LNCAP (cell line): ENCODE measurements around the gene PAIP2B.

ENCODE experiments used
- TF ChIP-seq, protein P1 (sequence below): fragments of 450-650 bp; IDR thresholded peaks from 2 replicates; pipeline ENCODE4 v1.5.1; 2017; ENCODE audit warnings: mild to moderate bottlenecking

The PAIP2B gene

DNA sequence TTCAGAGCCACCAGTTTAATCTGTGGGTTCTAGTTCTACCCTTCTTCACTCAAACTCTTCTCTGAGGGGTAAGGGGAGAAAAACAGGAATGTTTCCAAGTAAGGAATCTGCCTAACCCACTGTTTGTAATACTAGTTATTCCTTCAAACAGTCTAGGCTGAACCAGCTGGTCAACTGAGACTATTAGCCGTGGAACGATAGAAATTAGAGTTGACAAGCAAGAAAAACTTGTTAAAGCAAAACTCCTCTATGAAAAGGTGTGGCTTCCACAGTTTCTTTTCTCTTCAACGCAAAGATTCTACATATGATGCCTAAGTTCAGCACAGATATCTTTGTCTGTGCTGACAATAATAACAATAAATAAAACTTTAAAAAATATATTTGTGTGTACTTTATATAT lies 11.5 kb downstream of the PAIP2B start:
- TF ChIP-seq, protein P1, sequence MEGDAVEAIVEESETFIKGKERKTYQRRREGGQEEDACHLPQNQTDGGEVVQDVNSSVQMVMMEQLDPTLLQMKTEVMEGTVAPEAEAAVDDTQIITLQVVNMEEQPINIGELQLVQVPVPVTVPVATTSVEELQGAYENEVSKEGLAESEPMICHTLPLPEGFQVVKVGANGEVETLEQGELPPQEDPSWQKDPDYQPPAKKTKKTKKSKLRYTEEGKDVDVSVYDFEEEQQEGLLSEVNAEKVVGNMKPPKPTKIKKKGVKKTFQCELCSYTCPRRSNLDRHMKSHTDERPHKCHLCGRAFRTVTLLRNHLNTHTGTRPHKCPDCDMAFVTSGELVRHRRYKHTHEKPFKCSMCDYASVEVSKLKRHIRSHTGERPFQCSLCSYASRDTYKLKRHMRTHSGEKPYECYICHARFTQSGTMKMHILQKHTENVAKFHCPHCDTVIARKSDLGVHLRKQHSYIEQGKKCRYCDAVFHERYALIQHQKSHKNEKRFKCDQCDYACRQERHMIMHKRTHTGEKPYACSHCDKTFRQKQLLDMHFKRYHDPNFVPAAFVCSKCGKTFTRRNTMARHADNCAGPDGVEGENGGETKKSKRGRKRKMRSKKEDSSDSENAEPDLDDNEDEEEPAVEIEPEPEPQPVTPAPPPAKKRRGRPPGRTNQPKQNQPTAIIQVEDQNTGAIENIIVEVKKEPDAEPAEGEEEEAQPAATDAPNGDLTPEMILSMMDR = no peak

DNA sequence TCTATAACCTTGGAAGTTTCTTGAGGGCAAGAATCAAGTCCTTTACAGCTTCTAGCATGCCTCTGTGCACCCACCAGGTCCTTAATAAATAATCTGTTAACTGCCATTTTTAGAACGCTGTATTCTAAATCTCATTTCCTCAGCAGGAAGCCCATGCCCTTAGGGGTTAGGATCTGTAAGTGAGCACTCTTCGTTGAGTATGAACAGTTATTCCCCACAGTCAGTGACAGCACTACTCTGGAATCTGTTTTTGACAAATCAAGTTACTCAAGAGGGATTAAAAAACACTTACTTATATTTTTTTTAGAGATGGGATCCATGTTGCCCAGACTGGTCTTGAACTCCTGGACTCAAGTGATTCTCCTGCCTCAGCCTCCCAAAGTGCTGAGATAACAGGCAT lies 14.6 kb downstream of the PAIP2B start:
- TF ChIP-seq, protein P1 = no peak

DNA sequence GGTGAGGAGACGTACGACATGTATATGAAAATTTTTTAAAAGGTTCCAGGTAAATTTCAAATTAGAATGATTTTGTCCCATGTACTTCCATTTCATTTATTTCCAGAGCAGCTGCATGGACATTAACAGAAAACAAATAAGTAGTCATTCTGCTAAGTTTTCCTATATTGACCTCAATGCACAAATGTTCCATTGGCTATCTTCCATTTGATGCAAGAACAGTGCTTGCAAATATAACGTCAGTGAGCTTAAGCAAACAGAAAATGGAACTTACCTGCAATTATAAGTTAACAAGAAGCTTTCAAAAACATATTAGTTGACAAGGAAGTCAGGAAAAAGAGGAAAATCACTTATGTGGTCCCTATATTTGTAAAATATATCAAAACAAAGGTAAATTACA lies 16.6 kb downstream of the PAIP2B start:
- TF ChIP-seq, protein P1 = no peak

DNA sequence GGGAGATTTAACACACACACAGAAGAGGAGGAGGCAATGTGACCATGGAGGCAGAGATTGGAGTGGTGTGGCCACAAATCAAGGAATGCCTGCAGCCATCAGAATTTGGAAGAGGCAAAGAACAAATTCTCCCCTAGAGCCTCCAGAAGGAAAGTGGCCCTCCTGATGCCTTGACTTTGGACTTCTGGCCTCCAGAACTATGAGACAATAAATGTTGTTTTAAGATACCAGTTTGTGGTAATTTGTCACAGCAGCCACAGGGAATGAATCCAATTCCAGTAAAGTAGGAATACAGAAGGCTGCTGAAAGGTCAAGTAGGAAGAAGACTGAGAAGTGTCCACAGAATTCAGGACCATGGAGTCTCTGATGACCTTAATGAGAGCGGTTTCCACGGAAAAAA lies 18.1 kb downstream of the PAIP2B start:
- TF ChIP-seq, protein P1 = no peak

DNA sequence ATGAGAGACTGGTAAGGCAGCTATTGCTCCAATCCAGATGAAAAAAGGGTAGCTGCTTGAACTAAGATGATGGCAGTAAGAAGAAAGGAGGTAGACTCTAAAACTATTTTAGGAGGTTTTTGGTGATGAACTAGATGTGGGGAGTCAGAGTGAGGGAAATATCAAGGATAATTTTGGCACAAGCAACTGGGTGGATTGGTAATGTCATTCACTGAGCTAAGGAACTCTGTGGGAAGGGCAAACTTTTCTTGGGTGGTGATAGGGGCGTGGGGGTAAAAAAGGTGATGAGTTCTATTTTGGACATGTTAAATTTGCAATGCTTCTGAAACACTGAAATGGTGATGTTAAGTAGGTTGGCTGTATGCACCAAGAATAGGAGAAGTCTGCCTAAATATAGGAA lies 19.3 kb downstream of the PAIP2B start:
- TF ChIP-seq, protein P1 = no peak

DNA sequence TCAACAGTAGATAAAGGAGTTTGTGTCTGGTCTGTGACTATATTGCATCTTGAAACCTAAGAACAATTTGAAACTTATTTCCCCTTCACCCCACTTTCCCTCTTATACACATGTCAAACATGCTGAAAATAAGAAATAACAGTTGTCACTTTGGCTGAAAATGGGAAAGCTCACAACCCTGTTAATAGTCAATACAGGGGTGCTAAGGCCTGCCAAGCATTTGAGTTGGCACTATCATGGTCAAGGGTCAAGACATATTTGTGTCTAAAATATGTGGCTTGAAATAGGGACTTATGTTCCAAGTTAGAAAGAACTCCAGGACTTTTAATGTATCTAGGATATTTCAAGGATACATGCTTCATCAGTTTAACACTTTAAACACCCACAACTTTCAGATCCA lies 20.6 kb downstream of the PAIP2B start:
- TF ChIP-seq, protein P1 = no peak

DNA sequence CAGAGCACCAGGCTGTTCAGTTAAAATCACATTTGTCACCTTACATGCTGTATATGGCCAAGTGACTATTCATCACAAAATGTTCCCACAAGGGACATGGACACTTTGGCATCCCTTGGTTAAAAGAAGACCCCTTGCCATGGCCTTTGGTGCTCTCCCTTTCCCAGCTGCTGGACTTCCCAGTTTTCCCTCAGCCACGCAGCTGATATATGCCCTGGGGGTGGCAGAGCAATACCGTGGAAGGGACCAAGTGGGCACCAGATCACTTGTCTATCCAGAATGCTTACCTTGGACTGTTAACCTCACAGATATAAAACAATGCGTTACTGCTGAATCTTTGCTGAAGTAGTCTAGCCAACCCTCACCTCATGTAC lies 35.3 kb downstream of the PAIP2B start:
- TF ChIP-seq, protein P1 = no peak
